ENCODE data around the gene RAB36. TPM values are rescaled to one million over a fixed set of nuclear protein-coding genes. Genes with fewer than 3 reads are reported as not detected.

RAB36 gene, protein sequence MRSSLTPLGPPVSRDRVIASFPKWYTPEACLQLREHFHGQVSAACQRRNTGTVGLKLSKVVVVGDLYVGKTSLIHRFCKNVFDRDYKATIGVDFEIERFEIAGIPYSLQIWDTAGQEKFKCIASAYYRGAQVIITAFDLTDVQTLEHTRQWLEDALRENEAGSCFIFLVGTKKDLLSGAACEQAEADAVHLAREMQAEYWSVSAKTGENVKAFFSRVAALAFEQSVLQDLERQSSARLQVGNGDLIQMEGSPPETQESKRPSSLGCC
- 1.9 and 2.7 TPM in 2 replicates for total RNA-seq

DNA sequence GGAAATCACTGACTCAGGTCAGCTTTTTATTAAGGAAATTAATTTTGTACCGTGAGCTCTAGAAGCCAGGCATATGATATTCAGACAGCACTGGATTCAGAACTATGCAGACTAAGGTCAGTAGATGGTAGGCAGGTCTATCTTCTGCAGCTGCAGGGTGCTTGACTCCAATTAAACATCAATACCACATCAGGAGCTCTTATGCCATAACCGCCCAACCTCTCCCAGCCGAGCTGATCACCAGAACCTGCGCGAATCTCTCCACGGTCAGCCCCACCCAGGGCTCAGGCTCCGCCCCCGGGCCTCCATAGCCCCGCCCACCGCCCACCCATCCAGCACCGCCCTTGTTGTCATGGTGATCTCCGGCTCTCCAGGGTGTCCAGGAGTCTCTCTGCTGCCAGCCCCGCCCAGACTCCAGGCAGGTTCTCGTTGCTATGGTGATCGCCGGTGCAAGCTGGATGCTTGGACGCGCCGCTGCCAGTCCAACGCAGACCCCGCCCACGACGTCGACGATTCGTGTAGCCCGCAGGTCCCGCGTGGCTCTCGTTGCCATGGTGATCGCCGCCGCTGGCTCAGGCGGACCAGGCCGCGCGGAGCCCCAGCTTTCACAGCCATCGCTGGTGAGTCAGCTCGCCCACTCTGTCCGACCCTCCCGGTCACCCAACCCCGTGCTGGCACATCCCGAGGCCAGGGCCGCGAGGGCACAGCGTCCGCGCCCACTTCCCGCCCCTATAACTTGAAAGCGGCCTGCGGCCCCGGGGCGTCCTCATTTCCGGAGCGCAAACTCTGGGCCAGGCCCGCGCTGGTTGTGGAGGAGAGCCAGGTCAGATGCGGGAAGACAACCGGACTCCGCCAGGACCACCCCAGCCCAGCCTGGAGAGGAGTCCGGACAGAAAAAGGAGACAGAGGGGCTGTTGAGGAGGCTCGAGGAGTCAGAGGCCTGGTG is at the start of gene RAB36:
TSS of gene RAB36 (plus strand) at position 546 of the 946 bp plus-strand sequence. CDS start 1,140 bp downstream, outside the sequence.

DNA sequence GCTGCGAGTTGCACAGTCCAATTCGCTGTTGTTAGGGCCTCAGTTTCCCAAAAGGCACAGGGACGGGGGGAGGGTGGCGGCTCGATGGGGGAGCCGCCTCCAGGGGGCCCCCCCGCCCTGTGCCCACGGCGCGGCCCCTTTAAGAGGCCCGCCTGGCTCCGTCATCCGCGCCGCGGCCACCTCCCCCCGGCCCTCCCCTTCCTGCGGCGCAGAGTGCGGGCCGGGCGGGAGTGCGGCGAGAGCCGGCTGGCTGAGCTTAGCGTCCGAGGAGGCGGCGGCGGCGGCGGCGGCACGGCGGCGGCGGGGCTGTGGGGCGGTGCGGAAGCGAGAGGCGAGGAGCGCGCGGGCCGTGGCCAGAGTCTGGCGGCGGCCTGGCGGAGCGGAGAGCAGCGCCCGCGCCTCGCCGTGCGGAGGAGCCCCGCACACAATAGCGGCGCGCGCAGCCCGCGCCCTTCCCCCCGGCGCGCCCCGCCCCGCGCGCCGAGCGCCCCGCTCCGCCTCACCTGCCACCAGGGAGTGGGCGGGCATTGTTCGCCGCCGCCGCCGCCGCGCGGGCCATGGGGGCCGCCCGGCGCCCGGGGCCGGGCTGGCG is 35.1 kb downstream of the RAB36 start, which contains the start of gene BCR:
TSS of gene BCR (plus strand) at position 209 of the 592 bp plus-strand sequence. CDS start 452 bp downstream, outside the sequence.

Other genes with a start within 250 kb of the RAB36 start
- gene GNAZ, start 75.0 kb upstream of the RAB36 start, total RNA-seq, result 0.26 and 0.32 TPM in 2 replicates
- 0.16 and 0.17 TPM in 2 replicates for gene RSPH14, start 3.5 kb upstream of the RAB36 start, total RNA-seq
- 44.0 and 53.0 TPM in 2 replicates for gene BCR, start 35.0 kb downstream of the RAB36 start, total RNA-seq

Data from bronchial smooth muscle cell (primary cell).